Vagina (tissue), 2 donors: Measurements from ENCODE around the gene SEPHS2.

Source experiments
- CTCF ChIP-seq, 3 experiments: fragments of 450-650 bp in 2 of 3; fragments of 200-600 bp in 1 of 3; sonication (generic) in 1 of 3; IDR thresholded peaks; one replicate each; pipeline ENCODE4 v1.5.1; 2017 to 2019; ENCODE audit warnings: antibody characterized with exemption in 3 of 3, mild to moderate bottlenecking in 2 of 3, moderate library complexity in 2 of 3
- POLR2A ChIP-seq, 2 donors: fragments of 450-650 bp; IDR thresholded peaks; one replicate each; pipeline ENCODE4 v1.6.1; 2017; ENCODE audit warnings: antibody characterized with exemption in 2 of 2, mild to moderate bottlenecking in 2 of 2, moderate library complexity in 2 of 2
- POLR2AphosphoS5 ChIP-seq, 2 donors: sonication (generic); formaldehyde crosslinking; IDR thresholded peaks; one replicate each; pipeline ENCODE4 v1.9.0; 2017; ENCODE audit warnings: antibody characterized with exemption in 2 of 2, mild to moderate bottlenecking in 2 of 2, low read depth in 1 of 2; ENCODE audit not compliant: insufficient read depth in 1 of 2

DNA sequence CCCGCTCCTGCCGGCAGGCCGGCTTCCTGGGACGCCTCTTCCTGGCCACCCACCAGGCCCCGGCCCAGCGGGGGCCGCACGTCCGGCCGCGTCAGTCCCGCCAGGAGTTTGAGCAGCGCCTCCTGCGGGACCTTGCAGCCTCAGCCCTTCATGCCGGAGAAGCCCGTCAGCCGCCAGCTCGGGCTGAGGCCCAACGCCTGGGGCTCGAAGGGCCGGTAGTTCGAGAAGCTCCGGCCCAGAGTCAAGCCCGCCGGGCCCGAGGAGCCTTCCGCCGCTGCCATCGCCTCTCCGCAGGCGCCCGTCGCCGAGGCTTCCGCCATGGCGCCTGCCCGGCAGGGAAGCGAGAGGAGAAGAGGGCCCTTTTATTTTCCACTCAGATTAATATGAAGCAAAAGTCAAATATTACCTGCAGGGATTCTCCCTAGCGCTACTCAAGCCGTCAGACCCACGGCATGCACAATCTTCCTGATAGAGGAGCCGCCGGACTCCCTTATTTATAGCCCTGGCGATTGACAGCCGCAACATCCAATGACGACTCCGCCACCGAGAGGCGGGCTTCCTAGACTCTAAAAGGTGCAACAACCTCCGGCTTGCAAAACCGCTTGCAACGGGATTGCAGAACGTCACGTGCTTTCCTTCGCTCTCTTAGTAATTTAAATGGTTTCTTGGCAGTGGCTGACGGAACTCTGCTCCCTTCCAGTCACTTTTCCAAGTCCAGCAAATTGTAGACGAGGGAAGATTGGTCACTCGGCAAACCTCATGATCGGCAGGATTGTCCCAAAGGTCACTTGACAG, at the start of gene SEPHS2:
- TF ChIP-seq CTCF (IDR thresholded peaks at IDR 0.05) (no peak), POLR2A (IDR thresholded peaks at IDR 0.05) (peak in 1 of 2 donors; percentile 84), POLR2AphosphoS5 (IDR thresholded peaks at IDR 0.05; ENCODE audit: insufficient read depth in 1 of 2, low read depth in 1 of 2) (peak; percentile 95 to 98)
